Gastroesophageal sphincter (tissue), 4 donors: Measurements from ENCODE around the gene PEX10. TPM values are rescaled to one million over a fixed set of nuclear protein-coding genes. Genes with fewer than 3 reads are reported as not detected.

ENCODE experiments used
- ATAC-seq: fragments of 150-250 bp; one replicate; pipeline ENCODE4 v1.9.1; 2016; ENCODE audit warnings: mild to moderate bottlenecking, moderate library complexity
- H3K27ac ChIP-seq, 4 donors: fragments of 200-600 bp; sonication (generic) in 3 of 4; 1 replicate in 3 of 4; 2 replicates in 1 of 4; pipeline ENCODE4 v1.5.1; 2016 to 2019
- H3K27me3 ChIP-seq: fragments of 200-600 bp; sonication (generic); one replicate; pipeline ENCODE4 v1.5.1; 2019
- H3K36me3 ChIP-seq, 2 donors: fragments of 200-600 bp; sonication (generic); one replicate each; pipeline ENCODE4 v1.5.1; 2019; ENCODE audit warnings: control low read depth in 1 of 2
- H3K4me1 ChIP-seq, 3 donors: fragments of 200-600 bp; sonication (generic); 1 replicate in 2 of 3; 2 replicates in 1 of 3; pipeline ENCODE4 v1.5.1; 2016 to 2019; ENCODE audit warnings: control low read depth in 2 of 3
- H3K4me3 ChIP-seq, 2 donors: fragments of 200-600 bp; sonication (generic); one replicate each; pipeline ENCODE4 v1.5.1; 2019; ENCODE audit warnings: mild to moderate bottlenecking in 1 of 2, moderate library complexity in 1 of 2
- H3K9me3 ChIP-seq, 3 donors: fragments of 200-600 bp; sonication (generic); one replicate each; pipeline ENCODE4 v1.5.1; 2017 to 2019; ENCODE audit warnings: control low read depth in 2 of 3
- EP300 ChIP-seq: sonication (generic); formaldehyde crosslinking; IDR thresholded peaks from one replicate; pipeline ENCODE4 v1.6.1; 2017; ENCODE audit warnings: antibody characterized with exemption, mild to moderate bottlenecking
- POLR2A ChIP-seq, 2 donors: fragments of 450-650 bp; IDR thresholded peaks; one replicate each; pipeline ENCODE4 v1.6.1; 2017; ENCODE audit warnings: antibody characterized with exemption in 2 of 2, mild to moderate bottlenecking in 2 of 2, moderate library complexity in 1 of 2
- POLR2AphosphoS5 ChIP-seq: sonication (generic); formaldehyde crosslinking; IDR thresholded peaks from one replicate; pipeline ENCODE4 v1.6.1; 2017; ENCODE audit warnings: antibody characterized with exemption
- WGBS, 2 donors: methylation state at CpG; one replicate each; pipeline ENCODE4 v1.1.5; 2018; ENCODE audit warnings: low coverage in 1 of 2; 5-methylcytosine and 5-hydroxymethylcytosine counted together
- total RNA-seq, 4 donors: library from RNA; depleted of rRNA; stranded (reverse); fragments of >200 nt; gene quantifications; one replicate each; pipeline ENCODE4 v1.1.0, GENCODE V29; 2016
- TF ChIP-seq, protein P1 (sequence below), 4 experiments: fragments of 200-600 bp in 2 of 4; fragments of 450-650 bp in 2 of 4; sonication (generic) in 1 of 4; IDR thresholded peaks; one replicate each; pipeline ENCODE4 v1.5.1; 2017 to 2019; ENCODE audit warnings: antibody characterized with exemption in 4 of 4, mild to moderate bottlenecking in 2 of 4, moderate library complexity in 2 of 4

The PEX10 gene
- total RNA-seq, 4 donors from 2014 or later: 18.2 to 30.0 (median 21.6) TPM

DNA sequence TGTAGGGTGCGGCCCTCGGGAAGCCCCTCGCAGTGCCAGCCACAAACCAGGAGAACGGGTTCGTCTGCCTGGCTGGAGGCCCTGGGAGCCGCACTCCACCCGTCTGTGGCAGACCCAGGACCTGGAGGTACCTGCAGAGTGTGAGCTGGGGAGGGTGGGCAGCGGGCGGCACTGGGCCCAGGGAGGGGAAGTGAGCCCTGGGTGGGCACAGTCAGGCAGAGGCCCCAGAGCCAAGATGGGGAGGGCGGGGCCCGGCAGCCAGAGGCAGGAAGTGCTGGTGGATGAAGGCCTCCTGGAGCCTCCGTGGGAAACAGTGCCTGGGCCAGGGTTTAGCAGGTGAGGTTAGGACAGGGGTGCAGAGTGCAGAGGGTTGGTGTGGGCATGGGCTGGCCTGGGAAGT is 4.0 kb upstream of the PEX10 start:
- Histone ChIP-seq H3K4me3 (no peak overlapping the region), H3K27ac (no peak overlapping the region), H3K36me3 (no peaks in the 10 kb centered on the region), H3K9me3 (no peaks in the 10 kb centered on the region), H3K4me1 (peaks cover 0 to 27% (median 23%) of the 10 kb centered on the region in 3 donors), H3K27me3 (peaks cover 58% of the 10 kb centered on the region)
- no peak for ATAC-seq
- TF ChIP-seq POLR2A (IDR thresholded peaks at IDR 0.05): no peak
- TF ChIP-seq, protein P1, sequence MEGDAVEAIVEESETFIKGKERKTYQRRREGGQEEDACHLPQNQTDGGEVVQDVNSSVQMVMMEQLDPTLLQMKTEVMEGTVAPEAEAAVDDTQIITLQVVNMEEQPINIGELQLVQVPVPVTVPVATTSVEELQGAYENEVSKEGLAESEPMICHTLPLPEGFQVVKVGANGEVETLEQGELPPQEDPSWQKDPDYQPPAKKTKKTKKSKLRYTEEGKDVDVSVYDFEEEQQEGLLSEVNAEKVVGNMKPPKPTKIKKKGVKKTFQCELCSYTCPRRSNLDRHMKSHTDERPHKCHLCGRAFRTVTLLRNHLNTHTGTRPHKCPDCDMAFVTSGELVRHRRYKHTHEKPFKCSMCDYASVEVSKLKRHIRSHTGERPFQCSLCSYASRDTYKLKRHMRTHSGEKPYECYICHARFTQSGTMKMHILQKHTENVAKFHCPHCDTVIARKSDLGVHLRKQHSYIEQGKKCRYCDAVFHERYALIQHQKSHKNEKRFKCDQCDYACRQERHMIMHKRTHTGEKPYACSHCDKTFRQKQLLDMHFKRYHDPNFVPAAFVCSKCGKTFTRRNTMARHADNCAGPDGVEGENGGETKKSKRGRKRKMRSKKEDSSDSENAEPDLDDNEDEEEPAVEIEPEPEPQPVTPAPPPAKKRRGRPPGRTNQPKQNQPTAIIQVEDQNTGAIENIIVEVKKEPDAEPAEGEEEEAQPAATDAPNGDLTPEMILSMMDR (IDR thresholded peaks at IDR 0.05): no peak
- 0% methylated on average over 2 of the region's 12 CpGs; no CpG with 5 or more reads in 1 of the 2 donors for WGBS, 2 donors

DNA sequence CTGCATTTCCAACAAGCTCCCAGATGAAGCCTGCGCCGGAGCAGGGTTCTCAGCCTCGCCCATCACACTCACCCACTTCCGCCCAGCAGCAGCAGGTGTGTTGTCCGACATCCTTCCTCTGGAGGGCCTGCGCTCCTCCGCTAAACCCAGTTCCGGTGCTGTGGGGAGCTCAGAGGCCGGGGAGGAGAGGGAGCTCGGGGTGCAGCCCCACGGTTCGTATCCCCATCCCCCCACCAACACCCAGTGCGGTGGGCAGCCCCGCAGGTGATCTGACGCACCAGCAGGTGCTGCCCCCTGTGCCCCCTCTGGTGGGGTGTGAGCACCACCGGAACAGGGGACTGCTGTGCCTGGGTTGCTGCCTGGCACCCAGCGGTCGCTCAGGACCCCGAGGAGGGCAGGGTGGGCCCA is 3.4 kb upstream of the PEX10 start:
- Histone ChIP-seq H3K27me3 (peaks cover 52% of the 10 kb centered on the region), H3K4me3 (peak overlapping the region in 1 of 2 donors; percentile 8), H3K27ac (no peak overlapping the region), H3K9me3 (no peaks in the 10 kb centered on the region), H3K4me1 (peaks cover 0 to 32% (median 24%) of the 10 kb centered on the region in 3 donors), H3K36me3 (no peaks in the 10 kb centered on the region)
- 25% methylated on average over 4 of the region's 19 CpGs; no CpG with 5 or more reads in 1 of the 2 donors for WGBS, 2 donors
- no peak for ATAC-seq
- TF ChIP-seq POLR2A (IDR thresholded peaks at IDR 0.05) (no peak), EP300 (no peak), POLR2AphosphoS5 (no peak)
- TF ChIP-seq, protein P1 (IDR thresholded peaks at IDR 0.05): no peak

DNA sequence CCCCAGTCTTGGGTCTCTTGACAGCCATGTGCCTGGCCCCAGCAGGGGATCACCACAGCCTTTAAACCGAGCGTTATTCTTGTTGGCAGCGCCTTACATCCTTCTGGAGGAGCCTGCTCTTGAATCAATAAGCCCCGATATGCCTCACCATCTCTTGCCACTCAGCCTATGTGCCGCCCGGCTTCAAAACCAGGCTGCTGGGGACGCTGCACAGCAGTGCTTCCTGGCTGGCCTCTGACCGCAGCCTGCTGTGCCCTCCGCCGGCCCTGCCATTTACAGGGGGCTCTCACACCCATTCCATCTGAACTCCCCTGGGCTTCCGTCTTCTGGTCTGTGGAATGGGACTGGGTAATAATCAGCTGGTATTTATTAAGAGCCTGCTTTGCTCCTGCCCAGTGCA is 3.0 kb upstream of the PEX10 start:
- no peak for TF ChIP-seq EP300
- H3K4me1 ChIP-seq: peaks cover 0 to 32% (median 24%) of the 10 kb centered on the region in 3 donors
- no peak overlapping the region for H3K27ac ChIP-seq
- WGBS, 2 donors: 67% methylated on average over 1 of the region's 11 CpGs; no CpG with 5 or more reads in 1 of the 2 donors
- peaks cover 47% of the 10 kb centered on the region for H3K27me3 ChIP-seq
- no peak overlapping the region for H3K4me3 ChIP-seq
- no peaks in the 10 kb centered on the region for H3K36me3 ChIP-seq
- H3K9me3 ChIP-seq: no peaks in the 10 kb centered on the region
- ATAC-seq: no peak

DNA sequence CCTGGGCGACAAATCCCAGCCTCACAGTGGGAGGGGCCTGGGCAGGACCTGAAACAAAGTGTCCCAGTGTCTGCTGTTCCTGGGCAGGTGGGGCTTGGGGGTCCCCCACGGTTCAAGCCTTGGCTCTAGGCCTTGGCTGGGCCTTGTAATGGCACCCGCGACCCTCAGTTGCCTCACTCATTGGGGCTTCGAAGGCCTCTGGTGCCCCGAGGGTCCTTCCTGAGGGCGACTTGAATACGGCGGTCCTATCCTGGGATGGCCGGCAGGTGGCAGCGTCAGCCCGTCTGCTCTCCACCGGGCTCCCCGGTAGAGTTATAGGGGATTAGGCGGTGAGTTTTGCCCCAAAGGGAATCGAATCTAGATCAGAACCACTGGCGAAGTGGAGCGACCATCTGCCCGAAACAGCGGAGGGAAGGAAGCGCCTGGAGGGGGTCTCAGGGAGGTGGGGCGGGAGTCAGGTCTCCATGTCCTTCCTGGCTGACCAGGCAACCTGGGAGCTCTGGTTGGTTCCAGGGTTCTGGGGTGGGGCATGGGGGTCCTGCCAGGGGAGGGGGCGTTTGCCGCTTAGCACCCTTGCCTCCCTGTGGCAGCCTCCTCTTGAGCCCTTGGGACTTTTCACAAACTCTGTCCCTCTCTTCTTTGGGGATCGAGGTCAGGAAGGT is 2.1 kb upstream of the PEX10 start:
- Histone ChIP-seq H3K27ac (peak overlapping the region in 2 of 4 donors; percentile 89 to 92), H3K9me3 (no peaks in the 10 kb centered on the region), H3K27me3 (peaks cover 38% of the 10 kb centered on the region), H3K4me1 (peaks cover 0 to 32% (median 24%) of the 10 kb centered on the region in 3 donors), H3K4me3 (no peak overlapping the region), H3K36me3 (peaks cover 0 to 8% of the 10 kb centered on the region in 2 donors)
- ATAC-seq: no peak
- 0% methylated on average over 1 to 3 of the region's 25 CpGs for WGBS, 2 donors
- TF ChIP-seq, protein P1 (IDR thresholded peaks at IDR 0.05): peak in 3 of 4 experiments; percentile 88 to 99 (median 92)
- no peak for TF ChIP-seq POLR2A (IDR thresholded peaks at IDR 0.05)

DNA sequence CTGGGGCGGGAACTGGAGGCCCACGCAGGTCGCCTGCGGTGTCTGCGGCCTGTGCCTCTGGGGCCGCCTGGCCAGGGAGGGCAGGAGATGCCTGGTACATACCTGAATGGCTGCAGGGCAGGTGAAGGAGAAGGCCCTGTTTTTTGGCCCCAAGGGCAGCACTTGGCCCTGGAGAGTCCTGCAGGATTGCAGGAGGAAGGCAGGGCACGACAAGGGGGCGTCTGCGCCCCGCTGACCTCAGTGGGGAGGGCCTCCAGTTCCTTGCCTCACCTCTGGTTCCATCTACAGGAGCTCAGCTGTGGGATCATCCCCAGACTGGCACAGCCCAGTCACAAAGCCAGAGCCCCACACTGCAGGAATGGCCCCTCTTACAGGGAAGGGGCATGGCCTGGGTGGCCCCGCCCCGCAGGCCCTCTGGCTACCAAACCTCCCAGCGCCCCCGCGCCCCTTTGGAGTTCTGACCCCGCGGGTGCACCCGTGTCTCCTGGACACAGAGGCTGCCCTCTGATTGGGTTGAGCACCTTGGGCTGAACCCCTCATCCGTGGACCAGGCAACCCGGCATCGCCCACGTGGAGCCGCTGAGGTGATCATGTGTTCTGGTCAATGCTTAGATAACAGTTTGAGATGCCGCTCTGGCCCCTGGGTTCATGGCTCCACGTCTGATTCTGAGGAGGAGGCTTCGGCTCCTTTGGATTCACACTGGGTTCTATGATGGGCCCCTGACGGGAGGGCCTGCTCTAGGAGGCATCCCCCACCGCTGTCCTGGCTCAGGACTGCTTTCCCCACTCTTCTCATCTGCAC is 1.3 kb upstream of the PEX10 start:
- no CpG with 5 or more reads among the region's 28 CpGs for WGBS, 2 donors
- no peak for TF ChIP-seq EP300
- H3K27ac ChIP-seq: peak overlapping the region in 3 of 4 donors; percentile 89 to 96 (median 92)
- peaks cover 0 to 32% (median 24%) of the 10 kb centered on the region in 3 donors for H3K4me1 ChIP-seq
- H3K9me3 ChIP-seq: no peaks in the 10 kb centered on the region
- no peak for ATAC-seq
- peak overlapping the region; percentile 41 to 91 for H3K4me3 ChIP-seq
- H3K36me3 ChIP-seq: peaks cover 0 to 15% of the 10 kb centered on the region in 2 donors
- H3K27me3 ChIP-seq: peaks cover 31% of the 10 kb centered on the region
